ENCODE measurements around the gene WDSUB1. TPM values are rescaled to one million over a fixed set of nuclear protein-coding genes. Genes with fewer than 3 reads are reported as not detected.

Gene WDSUB1
- total and polyA plus RNA-seq, 9 of the 15 experiments (the other 6 are each of a cell fraction or from before 2014, with no cell fraction given) = 5.2 to 13.7 (median 9.4) TPM

DNA sequence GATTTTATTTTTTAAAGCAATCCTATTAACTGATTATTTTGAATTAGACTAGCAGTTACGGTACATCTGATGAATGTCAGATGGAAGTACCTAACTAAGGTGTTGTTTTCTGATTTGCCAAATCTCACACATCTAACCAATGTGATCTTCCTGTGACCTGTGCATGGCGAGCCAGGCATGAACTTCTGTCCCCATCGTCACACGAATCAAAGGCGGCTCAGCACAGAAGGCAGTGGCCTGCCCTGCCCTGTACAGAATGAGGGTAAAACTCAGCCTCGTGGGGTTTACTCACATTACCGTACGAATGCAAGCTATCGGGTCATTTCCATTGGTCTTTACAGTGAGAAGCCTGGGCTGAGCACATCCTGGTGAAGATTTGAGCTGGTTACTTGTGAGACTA lies 87.3 kb downstream of the WDSUB1 start:
- POLR2A ChIA-PET = interaction anchor here (0.6 to 1.1 kb wide), 3 partner anchors 11 to 1914 kb away, joined by 3 to 4 read pairs (median 4); no protein-coding TSS in a partner anchor
- WGBS (ENCODE audit: insufficient coverage, low coverage, missing lambda C conversion rate) = under 1% methylated on average over 9 of the region's 9 CpGs
- H3K4me2 ChIP-seq (ENCODE audit: insufficient read depth, low read length) = no peak overlapping the region
- FAIRE-seq (no peak), DNase-seq (ENCODE audit: extremely low read depth in 1 of 4, low spot score in 3 of 4) (no peak), ATAC-seq (no peak)
- H3K27ac ChIP-seq (ENCODE audit: extremely low read depth, low read depth, low read length) = no peak overlapping the region
- H3K79me2 ChIP-seq (ENCODE audit: control insufficient read depth, insufficient read depth, low read length) = no peaks in the 10 kb centered on the region
- no peaks in the 10 kb centered on the region for H3K9me3 ChIP-seq (replicated peaks; ENCODE audit: control insufficient read depth, insufficient read depth, low read depth, low read length)
- CTCF ChIA-PET (ENCODE audit: low intra/inter-chr PET ratio) = no interaction called here
- intact Hi-C loops (cut with micrococcal nuclease) = no loop called here
- no peak overlapping the region for H3K9ac ChIP-seq (ENCODE audit: insufficient read depth in 1 of 2, low read depth in 2 of 2, low read length in 2 of 2)
- no peak overlapping the region for H2AFZ ChIP-seq (ENCODE audit: low read depth, low read length)
- TF ChIP-seq GATAD2B (IDR thresholded peaks at IDR 0.05; ENCODE audit: borderline replicate concordance) = no peak
- TF ChIP-seq CREB1 (IDR thresholded peaks at IDR 0.05) = no peak
- TF ChIP-seq CREB1 (CRISPR knock-in tag; IDR thresholded peaks at IDR 0.05) = no peak
- no peak for TF ChIP-seq RBBP5 (IDR thresholded peaks at IDR 0.05; ENCODE audit: borderline replicate concordance, insufficient read depth, low read length, poor library complexity, severe bottlenecking)
- TF ChIP-seq HNRNPK (IDR thresholded peaks at IDR 0.05; ENCODE audit: low read depth, low read length, poor library complexity, severe bottlenecking) = no peak
- no peak for TF ChIP-seq NEUROD1 (IDR thresholded peaks at IDR 0.05; ENCODE audit: borderline replicate concordance, low read depth, low read length, partially characterized antibody)
- TF ChIP-seq ZNF41 (CRISPR knock-in tag; conservative IDR thresholded peaks at IDR 0.05) = no peak
- TF ChIP-seq, protein P1, sequence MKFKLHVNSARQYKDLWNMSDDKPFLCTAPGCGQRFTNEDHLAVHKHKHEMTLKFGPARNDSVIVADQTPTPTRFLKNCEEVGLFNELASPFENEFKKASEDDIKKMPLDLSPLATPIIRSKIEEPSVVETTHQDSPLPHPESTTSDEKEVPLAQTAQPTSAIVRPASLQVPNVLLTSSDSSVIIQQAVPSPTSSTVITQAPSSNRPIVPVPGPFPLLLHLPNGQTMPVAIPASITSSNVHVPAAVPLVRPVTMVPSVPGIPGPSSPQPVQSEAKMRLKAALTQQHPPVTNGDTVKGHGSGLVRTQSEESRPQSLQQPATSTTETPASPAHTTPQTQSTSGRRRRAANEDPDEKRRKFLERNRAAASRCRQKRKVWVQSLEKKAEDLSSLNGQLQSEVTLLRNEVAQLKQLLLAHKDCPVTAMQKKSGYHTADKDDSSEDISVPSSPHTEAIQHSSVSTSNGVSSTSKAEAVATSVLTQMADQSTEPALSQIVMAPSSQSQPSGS (CRISPR knock-in tag; IDR thresholded peaks at IDR 0.05) = no peak
- no peak for TF ChIP-seq XRCC5 (IDR thresholded peaks at IDR 0.05; ENCODE audit: low read depth, low read length)
- TF ChIP-seq FOXP1 (CRISPR knock-in tag; IDR thresholded peaks at IDR 0.05) = no peak
- no peak for TF ChIP-seq MXI1 (IDR thresholded peaks at IDR 0.05; ENCODE audit: low read depth, low read length)
- TF ChIP-seq CHD1 (IDR thresholded peaks at IDR 0.05; ENCODE audit: low read length) = no peak
- TF ChIP-seq ZC3H4 (CRISPR knock-in tag; IDR thresholded peaks at IDR 0.05; ENCODE audit: borderline replicate concordance) = no peak
- peaks cover 50 to 60% of the 10 kb centered on the region in 2 experiments for H3K27me3 ChIP-seq (ENCODE audit: control insufficient read depth in 2 of 2, insufficient read depth in 2 of 2, low read length in 2 of 2)
- no peak overlapping the region for H3K4me3 ChIP-seq
- in situ Hi-C loops (cut with MboI) = no loop called here
- BruUV-seq (replicated peaks) = no TSS peak
- no peaks in the 10 kb centered on the region for H3K36me3 ChIP-seq (ENCODE audit: control insufficient read depth, insufficient read depth, low read length)
- H4K20me1 ChIP-seq (replicated peaks; ENCODE audit: control insufficient read depth, insufficient read depth, low read length) = no peaks in the 10 kb centered on the region
- H3K4me1 ChIP-seq (replicated peaks in 1 of 2; ENCODE audit: control insufficient read depth in 2 of 2, insufficient read depth in 2 of 2, low read length in 2 of 2) = peaks cover 0 to 3% of the 10 kb centered on the region in 2 experiments; a peak in 1 of 5 replicates
- H3K9me1 ChIP-seq (ENCODE audit: control insufficient read depth, insufficient read depth, low read length) = no peaks in the 10 kb centered on the region

All from K562 (cell line).